SK-N-SH (cell line): ENCODE results near the gene KCNJ8. TPM values are rescaled to one million over a fixed set of nuclear protein-coding genes. Genes with fewer than 3 reads are reported as not detected.

Experiments used
- CTCF ChIA-PET: fragments of 300-600, 350-600 bp; formaldehyde crosslinking; extraction: SDS; loops from one replicate; lab custom pipeline; 2021; lab: Yijun Ruan, JAX
- POLR2A ChIA-PET: fragments of 350-600 bp; sonication (Branson Sonifier 250); formaldehyde crosslinking; extraction: SDS; loops from one replicate; lab custom pipeline; 2020; ENCODE audit warnings: antibody characterized with exemption, inconsistent platforms; lab: Yijun Ruan, JAX
- DNase-seq: peaks from one replicate; pipeline ENCODE4 v3.0.0; 2012
- H2AFZ ChIP-seq: fragments of 200-600 bp; sonication (generic); 2 replicates; pipeline ENCODE4 v1.8.1; 2016; ENCODE audit warnings: antibody characterized with exemption, mild to moderate bottlenecking, low read depth
- H3F3A ChIP-seq: fragments of 200-600 bp; sonication (generic); replicated peaks from 2 replicates; pipeline ENCODE3; 2016; ENCODE audit warnings: antibody characterized with exemption, mild to moderate bottlenecking; ENCODE audit not compliant: insufficient read depth
- H3K27ac ChIP-seq, 2 experiments: fragments of 200-500 bp in 1 of 2; fragments of 200-600 bp in 1 of 2; sonication (Bioruptor generic) in 1 of 2; sonication (generic), shearing (Covaris generic) in 1 of 2; 2 replicates each; pipeline versions ENCODE4 v1.5.1 to v1.6.1; 2014 to 2016; ENCODE audit warnings: low read depth in 2 of 2, inconsistent platforms in 1 of 2, low read length in 1 of 2, mild to moderate bottlenecking in 1 of 2, mixed read lengths in 1 of 2
- H3K27me3 ChIP-seq: fragments of 200-600 bp; sonication (generic), shearing (Covaris generic); 2 replicates; pipeline ENCODE4 v1.6.1; 2016; ENCODE audit warnings: mixed run types; ENCODE audit not compliant: insufficient read depth
- H3K36me3 ChIP-seq, 2 experiments: fragments of 200-500 bp in 1 of 2; fragments of 200-600 bp in 1 of 2; sonication (Bioruptor generic) in 1 of 2; sonication (generic) in 1 of 2; replicated peaks in 1 of 2; 2 replicates each; pipeline versions ENCODE3 to v1.5.1; 2014 to 2016; ENCODE audit warnings: low read length in 1 of 2, mild to moderate bottlenecking in 1 of 2; ENCODE audit not compliant: insufficient read depth in 2 of 2, control insufficient read depth in 1 of 2
- H3K4me1 ChIP-seq, 2 experiments: fragments of 200-500 bp in 1 of 2; fragments of 200-600 bp in 1 of 2; sonication (Bioruptor generic) in 1 of 2; sonication (generic), shearing (Covaris generic) in 1 of 2; 2 replicates each; pipeline versions ENCODE4 v1.5.1 to v1.6.1; 2014 to 2016; ENCODE audit warnings: low read depth in 1 of 2, low read length in 1 of 2, mixed run types in 1 of 2; ENCODE audit not compliant: insufficient read depth in 2 of 2, control insufficient read depth in 1 of 2
- H3K4me2 ChIP-seq: fragments of 200-600 bp; sonication (generic), shearing (Covaris generic); 2 replicates; pipeline ENCODE4 v1.6.1; 2017; ENCODE audit warnings: mixed run types
- H3K4me3 ChIP-seq, 2 experiments: fragments of 200-500 bp in 1 of 2; fragments of 200-600 bp in 1 of 2; sonication (Bioruptor generic) in 1 of 2; sonication (generic), shearing (Covaris generic) in 1 of 2; 2 replicates each; pipeline versions ENCODE4 v1.5.1 to v1.8.1; 2014 to 2016; ENCODE audit warnings: low read depth in 2 of 2, inconsistent platforms in 1 of 2, low read length in 1 of 2, mild to moderate bottlenecking in 1 of 2, mixed read lengths in 1 of 2, moderate library complexity in 1 of 2
- H3K79me2 ChIP-seq: fragments of 200-600 bp; sonication (generic); 2 replicates; pipeline ENCODE4 v1.8.1; 2017; ENCODE audit warnings: mild to moderate bottlenecking; ENCODE audit not compliant: insufficient read depth
- H3K9ac ChIP-seq: fragments of 200-600 bp; sonication (generic); 2 replicates; pipeline ENCODE4 v1.6.1; 2017; ENCODE audit warnings: mixed run types
- H3K9me2 ChIP-seq: fragments of 200-600 bp; sonication (generic); 2 replicates; pipeline ENCODE4 v1.6.1; 2017; ENCODE audit warnings: mixed run types
- H3K9me3 ChIP-seq: fragments of 200-600 bp; sonication (generic); 2 replicates; pipeline ENCODE4 v1.6.1; 2017; ENCODE audit warnings: mixed run types, mild to moderate bottlenecking, moderate library complexity
- H4K20me1 ChIP-seq: fragments of 200-600 bp; sonication (generic); 2 replicates; pipeline ENCODE4 v1.6.1; 2017; ENCODE audit warnings: mild to moderate bottlenecking, mixed run types; ENCODE audit not compliant: insufficient read depth
- ELF1 ChIP-seq: IDR thresholded peaks from 2 replicates; pipeline ENCODE4 v1.4.0; 2012
- EP300 ChIP-seq, 2 experiments: IDR thresholded peaks; 2 replicates each; pipeline versions ENCODE4 v1.4.0 to v1.6.1; 2012; ENCODE audit warnings: borderline replicate concordance in 1 of 2, low read depth in 1 of 2, low read length in 1 of 2
- EZH2phosphoT487 ChIP-seq: fragments of 200-600 bp; sonication (generic); IDR thresholded peaks from 2 replicates; pipeline ENCODE4 v1.6.1; 2017; ENCODE audit warnings: low read depth, mixed run types, mild to moderate bottlenecking, antibody characterized with exemption, moderate library complexity, borderline replicate concordance
- FOXM1 ChIP-seq: IDR thresholded peaks from 2 replicates; pipeline ENCODE4 v1.4.0; 2012; ENCODE audit warnings: low read depth, mild to moderate bottlenecking
- POLR2AphosphoS5 ChIP-seq: IDR thresholded peaks from 2 replicates; pipeline ENCODE4 v1.6.1; 2012; ENCODE audit warnings: low read depth, low read length
- RAD21 ChIP-seq: IDR thresholded peaks from 2 replicates; pipeline ENCODE4 v1.6.1; 2012; ENCODE audit warnings: mild to moderate bottlenecking, low read length
- RCOR1 ChIP-seq: fragments of 150-350 bp; IDR thresholded peaks from 2 replicates; pipeline ENCODE4 v1.6.1; 2017; ENCODE audit warnings: antibody characterized with exemption, low read length
- REST ChIP-seq: IDR thresholded peaks from 2 replicates; pipeline ENCODE4 v1.6.1; 2012; ENCODE audit warnings: mild to moderate bottlenecking, low read depth, low read length, moderate library complexity
- RFX5 ChIP-seq: IDR thresholded peaks from 2 replicates; pipeline ENCODE4 v1.6.1; 2012; ENCODE audit warnings: mild to moderate bottlenecking, improper control_type of control experiment, low read length
- TAF1 ChIP-seq: IDR thresholded peaks from 2 replicates; pipeline ENCODE4 v1.6.1; 2012; ENCODE audit warnings: low read depth, mild to moderate bottlenecking, low read length, moderate library complexity, borderline replicate concordance
- TCF12 ChIP-seq: IDR thresholded peaks from 2 replicates; pipeline ENCODE4 v1.4.0; 2012
- YY1 ChIP-seq: IDR thresholded peaks from 2 replicates; pipeline ENCODE4 v1.4.0; 2012; ENCODE audit warnings: low read depth, mild to moderate bottlenecking
- WGBS: methylation state at CpG from one replicate; pipeline ENCODE4 v1.1.6; 2017; ENCODE audit warnings: low lambda C conversion rate; 5-methylcytosine and 5-hydroxymethylcytosine counted together
- polyA plus RNA-seq, 3 experiments: library from polyadenylated mRNA; depleted of rRNA; stranded (reverse); fragments of >200 nt; gene quantifications; 2 replicates each; pipeline ENCODE4 v1.2.3, GENCODE V29; 2012
- TF ChIP-seq, protein P1 (sequence below): fragments of 150-350 bp; IDR thresholded peaks from 2 replicates; pipeline ENCODE4 v1.6.1; 2017; ENCODE audit warnings: antibody characterized with exemption, low read length, low read depth, borderline replicate concordance

Gene KCNJ8
- polyA plus RNA-seq, 1 of the 3 experiments (the other 2 are of a cell fraction) = 0.15 TPM

DNA sequence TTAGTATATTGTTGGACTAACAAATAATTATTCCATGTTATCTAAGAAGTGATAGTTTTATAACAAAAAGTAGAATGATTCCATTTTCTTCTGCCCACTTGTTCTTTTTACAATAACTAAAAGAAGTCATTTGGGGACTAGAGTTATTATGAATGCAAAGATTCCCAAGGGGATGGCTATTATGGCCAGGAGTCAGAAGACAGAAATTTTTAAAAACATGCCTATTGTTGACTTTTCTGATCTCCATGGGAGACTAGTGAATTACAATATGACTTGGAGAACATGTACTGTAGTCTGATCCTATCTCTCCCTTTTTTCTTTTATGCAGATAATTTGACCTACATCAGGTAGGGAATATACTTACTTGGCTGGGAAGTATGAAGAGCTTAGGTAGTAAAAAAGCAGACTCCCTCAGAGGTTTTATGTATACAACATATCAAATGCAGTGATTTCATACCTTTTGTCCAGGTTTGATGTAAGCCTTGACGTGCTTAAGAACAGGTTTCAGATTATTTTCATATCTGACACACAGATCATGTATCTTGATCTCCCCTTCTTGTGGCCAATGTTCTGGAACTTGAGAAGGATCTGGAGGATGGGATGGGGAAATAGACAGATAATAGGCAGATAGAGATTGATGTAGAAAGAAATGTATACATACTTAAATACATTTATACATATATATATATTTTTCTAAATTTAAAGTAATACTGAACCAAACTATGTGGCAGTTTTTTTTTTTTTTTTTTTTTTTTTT lies 41.0 kb upstream of the KCNJ8 start:
- DNase-seq = no peak

More for the DNA sequence above, 41.0 kb upstream of the KCNJ8 start:
- TF ChIP-seq RCOR1 = no peak
- TF ChIP-seq EZH2phosphoT487 = no peak
- TF ChIP-seq, protein P1, sequence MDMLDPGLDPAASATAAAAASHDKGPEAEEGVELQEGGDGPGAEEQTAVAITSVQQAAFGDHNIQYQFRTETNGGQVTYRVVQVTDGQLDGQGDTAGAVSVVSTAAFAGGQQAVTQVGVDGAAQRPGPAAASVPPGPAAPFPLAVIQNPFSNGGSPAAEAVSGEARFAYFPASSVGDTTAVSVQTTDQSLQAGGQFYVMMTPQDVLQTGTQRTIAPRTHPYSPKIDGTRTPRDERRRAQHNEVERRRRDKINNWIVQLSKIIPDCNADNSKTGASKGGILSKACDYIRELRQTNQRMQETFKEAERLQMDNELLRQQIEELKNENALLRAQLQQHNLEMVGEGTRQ = no peak
- TF ChIP-seq TCF12 = no peak
- no peak for TF ChIP-seq RFX5
- no peak for TF ChIP-seq POLR2AphosphoS5
- TF ChIP-seq RAD21 = no peak
- TF ChIP-seq EP300 (IDR thresholded peaks at IDR 0.05; ENCODE audit: borderline replicate concordance in 1 of 2, low read depth in 1 of 2, low read length in 1 of 2) = no peak
- no peak for TF ChIP-seq FOXM1
- no peak for TF ChIP-seq ELF1
- TF ChIP-seq YY1 = no peak
- no peak for TF ChIP-seq TAF1
- TF ChIP-seq REST = no peak
- 8% methylated on average over 1 of the region's 1 CpG for WGBS
- Histone ChIP-seq H3K27me3 (no peaks in the 10 kb centered on the region), H3K4me1 (no peaks in the 10 kb centered on the region; a peak in 1 of 4 replicates), H3K9ac (no peak overlapping the region), H4K20me1 (no peaks in the 10 kb centered on the region), H3K4me2 (no peak overlapping the region), H3K4me3 (no peak overlapping the region), H3K79me2 (no peaks in the 10 kb centered on the region), H3K9me2 (no peaks in the 10 kb centered on the region), H3K9me3 (no peaks in the 10 kb centered on the region), H2AFZ (no peak overlapping the region), H3K36me3 (no peaks in the 10 kb centered on the region), H3F3A (no peaks in the 10 kb centered on the region), H3K27ac (no peak overlapping the region)
- ChIA-PET CTCF (no interaction called here), POLR2A (no interaction called here)
